SK-N-SH treated with all-trans-retinoic acid at 6 μM for 48 hours (cell line): Measurements from ENCODE around the gene TDRKH.

Experiments used
- ATAC-seq: fragments of 200-7000 bp; cut with Tn5 transposase; 3 replicates; pipeline ENCODE4 v1.9.1; 2020; ENCODE audit warnings: mild to moderate bottlenecking, moderate library complexity
- ARNTL ChIP-seq: fragments of 450-650 bp; formaldehyde crosslinking; IDR thresholded peaks from 2 replicates; pipeline ENCODE4 v1.5.0; 2020; ENCODE audit warnings: low read depth, mild to moderate bottlenecking, moderate library complexity, borderline replicate concordance
- ESRRG ChIP-seq: fragments of 250-450 bp; sonication (Bioruptor Pico); IDR thresholded peaks from 2 replicates; pipeline ENCODE4 v1.6.1; 2021; ENCODE audit warnings: mild to moderate bottlenecking
- GLIS3 ChIP-seq: fragments of 250-450 bp; sonication (Bioruptor Pico); IDR thresholded peaks from 2 replicates; pipeline ENCODE4 v1.5.0; 2020; ENCODE audit warnings: mild to moderate bottlenecking, moderate library complexity
- ISL1 ChIP-seq: fragments of 250-450 bp; sonication (Bioruptor Pico); IDR thresholded peaks from 2 replicates; pipeline ENCODE4 v2.1.2; 2022; ENCODE audit warnings: mild to moderate bottlenecking, moderate library complexity
- OSR1 ChIP-seq: fragments of 250-450 bp; sonication (Bioruptor Pico); IDR thresholded peaks from 2 replicates; pipeline ENCODE4 v1.8.0; 2022; ENCODE audit warnings: moderate library complexity, mild to moderate bottlenecking, inconsistent platforms
- SNAI2 ChIP-seq: fragments of 250-450 bp; sonication (Bioruptor Pico); IDR thresholded peaks from 2 replicates; pipeline ENCODE4 v1.5.0; 2020; ENCODE audit warnings: mild to moderate bottlenecking, moderate library complexity
- TCF4 ChIP-seq: fragments of 250-450 bp; sonication (Bioruptor Pico); IDR thresholded peaks from 2 replicates; pipeline ENCODE4 v1.8.0; 2021; ENCODE audit warnings: mild to moderate bottlenecking, moderate library complexity, borderline replicate concordance
- TOX ChIP-seq: fragments of 250-450 bp; sonication (Bioruptor Pico); IDR thresholded peaks from 2 replicates; pipeline ENCODE4 v1.8.0; 2021; ENCODE audit warnings: mild to moderate bottlenecking, moderate library complexity, borderline replicate concordance
- ZC3H10 ChIP-seq: fragments of 250-450 bp; sonication (Bioruptor Pico); IDR thresholded peaks from 2 replicates; pipeline ENCODE4 v1.5.1; 2021; ENCODE audit warnings: mild to moderate bottlenecking, moderate library complexity
- ZFP30 ChIP-seq: fragments of 450-650 bp; formaldehyde crosslinking; IDR thresholded peaks from 2 replicates; pipeline ENCODE4 v1.5.0; 2022; ENCODE audit warnings: mild to moderate bottlenecking, moderate library complexity
- ZNF565 ChIP-seq: fragments of 450-650 bp; formaldehyde crosslinking; conservative IDR thresholded peaks from 2 replicates; pipeline ENCODE4 v1.5.0; 2020; ENCODE audit warnings: low read depth, mild to moderate bottlenecking, moderate library complexity
- ZNF70 ChIP-seq: fragments of 450-650 bp; formaldehyde crosslinking; IDR thresholded peaks from 2 replicates; pipeline ENCODE4 v1.5.0; 2020; ENCODE audit warnings: mild to moderate bottlenecking, moderate library complexity
- ZNF8 ChIP-seq: fragments of 450-650 bp; formaldehyde crosslinking; IDR thresholded peaks from 2 replicates; pipeline ENCODE4 v1.5.0; 2020; ENCODE audit warnings: mild to moderate bottlenecking, moderate library complexity
- TF ChIP-seq, protein P1 (sequence below): fragments of 250-450 bp; sonication (Bioruptor Pico); IDR thresholded peaks from 2 replicates; pipeline ENCODE4 v1.5.1; 2021; ENCODE audit warnings: mild to moderate bottlenecking, moderate library complexity
- TF ChIP-seq, protein P2 (sequence below): fragments of 250-450 bp; sonication (Bioruptor Pico); IDR thresholded peaks from 2 replicates; pipeline ENCODE4 v1.8.0; 2021; ENCODE audit warnings: low read depth, mild to moderate bottlenecking, moderate library complexity, borderline replicate concordance
- TF ChIP-seq, protein P3 (sequence below): fragments of 250-450 bp; sonication (Bioruptor Pico); IDR thresholded peaks from 2 replicates; pipeline ENCODE4 v1.5.1; 2020; ENCODE audit warnings: low read depth, mild to moderate bottlenecking, moderate library complexity
- TF ChIP-seq, protein P4 (sequence below): fragments of 250-450 bp; sonication (Bioruptor Pico); IDR thresholded peaks from 2 replicates; pipeline ENCODE4 v1.5.0; 2020; ENCODE audit warnings: mild to moderate bottlenecking, moderate library complexity

TDRKH gene

DNA sequence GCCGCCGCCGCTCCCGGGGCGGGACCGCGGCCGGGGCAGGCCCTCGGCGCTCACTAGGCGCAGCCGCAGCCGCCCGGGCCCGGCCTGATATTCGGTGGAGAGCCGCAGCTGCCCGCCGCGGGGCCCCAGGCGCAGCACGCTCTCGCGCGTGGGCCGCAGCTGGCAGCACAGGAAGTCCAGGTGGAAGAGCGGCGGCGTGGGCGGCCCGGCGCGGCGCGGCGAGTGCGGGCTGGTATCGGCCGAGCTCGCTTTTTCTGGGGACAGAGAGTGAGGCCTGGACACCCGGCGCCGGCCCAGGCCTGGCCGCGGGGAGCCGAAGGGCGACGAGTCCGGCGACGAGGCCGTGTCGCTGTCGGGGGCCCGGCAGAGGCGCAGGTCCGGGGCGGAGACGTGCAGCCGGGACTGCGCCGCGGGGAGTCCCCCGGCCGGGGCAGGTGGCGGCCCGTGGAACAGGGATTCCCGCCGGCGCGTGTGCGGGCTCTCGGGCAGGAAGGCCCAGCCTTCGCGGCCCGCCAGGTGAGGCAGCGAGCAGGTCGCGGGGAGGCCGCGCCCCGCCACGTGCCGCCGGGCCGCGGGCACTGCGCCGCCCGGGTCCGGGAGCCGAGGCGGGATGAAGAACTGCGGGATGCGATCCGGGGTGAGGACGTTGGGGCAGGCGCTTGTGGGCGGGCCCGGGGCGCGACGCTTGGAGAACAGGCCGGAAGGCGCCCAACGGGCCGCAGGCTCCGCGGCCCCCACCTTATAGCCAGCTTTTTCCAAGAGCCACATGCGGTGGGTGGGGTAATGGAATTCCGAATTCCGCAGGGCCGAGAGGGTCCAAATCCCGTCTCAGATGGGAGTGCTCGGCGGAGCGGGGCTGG, 48.2 kb upstream of the TDRKH start:
- no peak for ATAC-seq

DNA sequence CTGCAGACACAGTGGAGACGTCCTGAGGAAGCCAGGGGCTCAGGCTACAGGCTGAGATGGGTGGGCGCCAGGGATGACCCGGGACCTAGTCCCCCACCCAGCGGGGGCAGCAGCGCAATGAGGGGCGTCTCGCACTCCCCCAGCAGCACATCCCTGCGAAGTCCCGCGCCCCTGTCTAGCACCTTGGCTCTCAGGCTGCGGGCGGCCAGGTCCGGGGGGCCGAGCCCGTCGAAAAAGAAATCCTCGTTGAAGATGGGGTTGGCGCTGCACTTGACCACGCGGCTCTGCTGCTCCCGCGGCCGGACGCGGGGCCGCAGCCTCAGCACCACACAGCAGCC, 47.6 kb upstream of the TDRKH start:
- ATAC-seq = no peak
- TF ChIP-seq OSR1 = no peak

More for the DNA sequence above, 48.2 kb upstream of the TDRKH start:
- TF ChIP-seq, protein P1, sequence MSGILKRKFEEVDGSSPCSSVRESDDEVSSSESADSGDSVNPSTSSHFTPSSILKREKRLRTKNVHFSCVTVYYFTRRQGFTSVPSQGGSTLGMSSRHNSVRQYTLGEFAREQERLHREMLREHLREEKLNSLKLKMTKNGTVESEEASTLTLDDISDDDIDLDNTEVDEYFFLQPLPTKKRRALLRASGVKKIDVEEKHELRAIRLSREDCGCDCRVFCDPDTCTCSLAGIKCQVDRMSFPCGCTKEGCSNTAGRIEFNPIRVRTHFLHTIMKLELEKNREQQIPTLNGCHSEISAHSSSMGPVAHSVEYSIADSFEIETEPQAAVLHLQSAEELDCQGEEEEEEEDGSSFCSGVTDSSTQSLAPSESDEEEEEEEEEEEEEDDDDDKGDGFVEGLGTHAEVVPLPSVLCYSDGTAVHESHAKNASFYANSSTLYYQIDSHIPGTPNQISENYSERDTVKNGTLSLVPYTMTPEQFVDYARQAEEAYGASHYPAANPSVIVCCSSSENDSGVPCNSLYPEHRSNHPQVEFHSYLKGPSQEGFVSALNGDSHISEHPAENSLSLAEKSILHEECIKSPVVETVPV (CRISPR knock-in tag) = no peak

DNA sequence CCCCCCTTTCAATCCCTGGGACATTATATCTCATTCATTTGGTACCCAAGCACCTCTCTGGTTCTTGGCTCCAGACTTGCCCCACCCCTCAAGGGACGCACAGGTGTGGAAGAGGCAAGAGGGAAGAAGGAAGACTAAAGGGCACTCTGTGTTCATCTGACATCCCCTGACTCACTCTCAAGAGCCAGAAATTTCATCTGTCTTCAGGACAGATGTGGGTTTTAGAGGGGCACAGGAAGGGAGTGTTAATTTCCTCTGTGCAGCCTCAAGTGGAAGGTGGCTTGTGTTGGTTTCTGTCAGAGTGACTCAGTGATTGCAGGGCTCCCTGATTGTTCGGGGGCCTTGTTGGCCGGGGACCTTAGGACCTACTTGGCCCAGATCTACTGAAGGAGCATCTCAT, 46.9 kb upstream of the TDRKH start:
- no peak for ATAC-seq

DNA sequence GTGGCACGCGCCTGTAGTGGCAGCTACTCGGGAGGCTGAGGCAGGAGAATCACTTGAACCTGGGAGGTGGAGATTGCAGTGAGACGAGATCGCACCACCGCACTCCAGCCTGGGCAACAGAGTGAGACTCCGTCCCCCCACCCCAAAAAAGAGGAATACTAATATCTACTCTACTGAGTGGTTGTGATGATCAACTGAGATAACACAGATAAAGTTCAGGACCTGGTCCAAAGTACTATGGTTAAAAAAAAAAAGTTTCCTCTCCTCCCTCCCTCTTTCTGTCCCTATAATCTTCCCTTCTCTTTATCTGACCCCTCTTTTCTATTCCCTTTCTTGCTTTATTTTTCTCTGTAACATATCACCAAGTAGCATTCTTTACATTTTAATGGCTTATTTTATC, 45.3 kb upstream of the TDRKH start:
- ATAC-seq = no peak
- TF ChIP-seq GLIS3 (CRISPR knock-in tag) = no peak
- TF ChIP-seq, all 23 proteins: peak for 0

More for the DNA sequence above, 46.9 kb upstream of the TDRKH start:
- TF ChIP-seq ARNTL (CRISPR knock-in tag) = no peak
- TF ChIP-seq ESRRG (CRISPR knock-in tag) = no peak
- no peak for TF ChIP-seq ISL1 (CRISPR knock-in tag)
- TF ChIP-seq, protein P2, sequence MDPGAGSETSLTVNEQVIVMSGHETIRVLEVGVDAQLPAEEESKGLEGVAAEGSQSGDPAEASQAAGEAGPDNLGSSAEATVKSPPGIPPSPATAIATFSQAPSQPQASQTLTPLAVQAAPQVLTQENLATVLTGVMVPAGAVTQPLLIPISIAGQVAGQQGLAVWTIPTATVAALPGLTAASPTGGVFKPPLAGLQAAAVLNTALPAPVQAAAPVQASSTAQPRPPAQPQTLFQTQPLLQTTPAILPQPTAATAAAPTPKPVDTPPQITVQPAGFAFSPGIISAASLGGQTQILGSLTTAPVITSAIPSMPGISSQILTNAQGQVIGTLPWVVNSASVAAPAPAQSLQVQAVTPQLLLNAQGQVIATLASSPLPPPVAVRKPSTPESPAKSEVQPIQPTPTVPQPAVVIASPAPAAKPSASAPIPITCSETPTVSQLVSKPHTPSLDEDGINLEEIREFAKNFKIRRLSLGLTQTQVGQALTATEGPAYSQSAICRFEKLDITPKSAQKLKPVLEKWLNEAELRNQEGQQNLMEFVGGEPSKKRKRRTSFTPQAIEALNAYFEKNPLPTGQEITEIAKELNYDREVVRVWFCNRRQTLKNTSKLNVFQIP (CRISPR knock-in tag) = no peak
- no peak for TF ChIP-seq ZFP30 (CRISPR knock-in tag)
- TF ChIP-seq SNAI2 (CRISPR knock-in tag) = no peak
- TF ChIP-seq TOX (CRISPR knock-in tag) = no peak
- no peak for TF ChIP-seq GLIS3 (CRISPR knock-in tag)
- TF ChIP-seq, protein P1 (CRISPR knock-in tag) = no peak
- TF ChIP-seq, protein P3, sequence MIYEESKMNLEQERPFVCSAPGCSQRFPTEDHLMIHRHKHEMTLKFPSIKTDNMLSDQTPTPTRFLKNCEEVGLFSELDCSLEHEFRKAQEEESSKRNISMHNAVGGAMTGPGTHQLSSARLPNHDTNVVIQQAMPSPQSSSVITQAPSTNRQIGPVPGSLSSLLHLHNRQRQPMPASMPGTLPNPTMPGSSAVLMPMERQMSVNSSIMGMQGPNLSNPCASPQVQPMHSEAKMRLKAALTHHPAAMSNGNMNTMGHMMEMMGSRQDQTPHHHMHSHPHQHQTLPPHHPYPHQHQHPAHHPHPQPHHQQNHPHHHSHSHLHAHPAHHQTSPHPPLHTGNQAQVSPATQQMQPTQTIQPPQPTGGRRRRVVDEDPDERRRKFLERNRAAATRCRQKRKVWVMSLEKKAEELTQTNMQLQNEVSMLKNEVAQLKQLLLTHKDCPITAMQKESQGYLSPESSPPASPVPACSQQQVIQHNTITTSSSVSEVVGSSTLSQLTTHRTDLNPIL (CRISPR knock-in tag) = no peak
- no peak for TF ChIP-seq ZNF8 (CRISPR knock-in tag)
- TF ChIP-seq ZNF70 (CRISPR knock-in tag) = no peak
- TF ChIP-seq, protein P4, sequence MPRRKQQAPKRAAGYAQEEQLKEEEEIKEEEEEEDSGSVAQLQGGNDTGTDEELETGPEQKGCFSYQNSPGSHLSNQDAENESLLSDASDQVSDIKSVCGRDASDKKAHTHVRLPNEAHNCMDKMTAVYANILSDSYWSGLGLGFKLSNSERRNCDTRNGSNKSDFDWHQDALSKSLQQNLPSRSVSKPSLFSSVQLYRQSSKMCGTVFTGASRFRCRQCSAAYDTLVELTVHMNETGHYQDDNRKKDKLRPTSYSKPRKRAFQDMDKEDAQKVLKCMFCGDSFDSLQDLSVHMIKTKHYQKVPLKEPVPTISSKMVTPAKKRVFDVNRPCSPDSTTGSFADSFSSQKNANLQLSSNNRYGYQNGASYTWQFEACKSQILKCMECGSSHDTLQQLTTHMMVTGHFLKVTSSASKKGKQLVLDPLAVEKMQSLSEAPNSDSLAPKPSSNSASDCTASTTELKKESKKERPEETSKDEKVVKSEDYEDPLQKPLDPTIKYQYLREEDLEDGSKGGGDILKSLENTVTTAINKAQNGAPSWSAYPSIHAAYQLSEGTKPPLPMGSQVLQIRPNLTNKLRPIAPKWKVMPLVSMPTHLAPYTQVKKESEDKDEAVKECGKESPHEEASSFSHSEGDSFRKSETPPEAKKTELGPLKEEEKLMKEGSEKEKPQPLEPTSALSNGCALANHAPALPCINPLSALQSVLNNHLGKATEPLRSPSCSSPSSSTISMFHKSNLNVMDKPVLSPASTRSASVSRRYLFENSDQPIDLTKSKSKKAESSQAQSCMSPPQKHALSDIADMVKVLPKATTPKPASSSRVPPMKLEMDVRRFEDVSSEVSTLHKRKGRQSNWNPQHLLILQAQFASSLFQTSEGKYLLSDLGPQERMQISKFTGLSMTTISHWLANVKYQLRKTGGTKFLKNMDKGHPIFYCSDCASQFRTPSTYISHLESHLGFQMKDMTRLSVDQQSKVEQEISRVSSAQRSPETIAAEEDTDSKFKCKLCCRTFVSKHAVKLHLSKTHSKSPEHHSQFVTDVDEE (CRISPR knock-in tag) = no peak
- TF ChIP-seq ZC3H10 (CRISPR knock-in tag) = no peak

DNA sequence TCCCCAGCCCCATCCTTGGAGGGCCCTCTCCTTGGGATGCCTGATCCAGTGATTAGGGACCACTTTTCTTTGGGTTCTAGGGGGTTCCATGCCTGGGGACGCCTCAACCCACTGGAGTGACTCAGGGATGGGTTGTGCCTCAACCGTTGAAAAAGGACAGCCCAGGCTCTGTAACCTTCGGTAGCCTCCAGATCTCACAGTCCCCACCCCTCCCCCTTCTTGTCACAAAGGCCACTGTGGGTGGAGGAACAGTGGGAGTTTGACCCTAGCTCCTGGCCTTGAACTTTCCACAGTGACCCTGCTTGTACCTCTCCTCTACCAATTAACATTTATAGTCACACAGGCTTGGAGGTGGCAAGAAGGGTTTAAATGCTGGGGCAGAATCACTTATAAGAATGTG, 43.9 kb upstream of the TDRKH start:
- ATAC-seq = no peak
- TF ChIP-seq ZFP30 (CRISPR knock-in tag) = no peak
- TF ChIP-seq, protein P4 (CRISPR knock-in tag) = no peak
- TF ChIP-seq GLIS3 (CRISPR knock-in tag) = no peak
- no peak for TF ChIP-seq ZC3H10 (CRISPR knock-in tag)
- TF ChIP-seq TCF4 (CRISPR knock-in tag) = no peak
- TF ChIP-seq, protein P3 (CRISPR knock-in tag) = no peak
- no peak for TF ChIP-seq ZNF70 (CRISPR knock-in tag)
- no peak for TF ChIP-seq ZNF565 (CRISPR knock-in tag)
- TF ChIP-seq, protein P1 (CRISPR knock-in tag) = no peak
